ENCODE results near the gene SLC66A2. TPM values are rescaled to one million over a fixed set of nuclear protein-coding genes. Genes with fewer than 3 reads are reported as not detected.

The SLC66A2 gene
- total RNA-seq, 4 donors from 2014 or later = 65.6 to 112 (median 75.3) TPM

DNA sequence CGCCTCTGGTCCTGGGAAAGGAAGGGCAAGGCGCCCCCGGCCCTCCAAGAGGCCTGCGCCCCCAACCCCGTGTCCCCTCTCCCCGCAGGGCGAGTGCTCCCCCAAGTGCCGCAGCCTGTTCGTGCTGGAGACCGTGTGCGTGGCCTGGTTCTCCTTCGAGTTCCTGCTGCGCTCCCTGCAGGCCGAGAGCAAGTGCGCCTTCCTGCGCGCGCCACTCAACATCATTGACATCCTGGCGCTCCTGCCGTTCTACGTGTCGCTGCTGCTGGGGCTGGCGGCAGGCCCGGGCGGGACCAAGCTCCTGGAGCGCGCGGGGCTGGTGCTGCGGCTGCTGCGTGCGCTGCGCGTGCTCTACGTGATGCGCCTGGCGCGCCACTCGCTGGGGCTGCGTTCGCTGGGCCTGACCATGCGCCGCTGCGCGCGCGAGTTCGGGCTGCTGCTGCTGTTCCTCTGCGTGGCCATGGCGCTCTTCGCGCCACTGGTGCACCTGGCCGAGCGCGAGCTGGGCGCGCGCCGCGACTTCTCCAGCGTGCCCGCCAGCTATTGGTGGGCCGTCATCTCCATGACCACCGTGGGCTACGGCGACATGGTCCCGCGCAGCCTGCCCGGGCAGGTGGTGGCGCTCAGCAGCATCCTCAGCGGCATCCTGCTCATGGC, 52.4 kb downstream of the SLC66A2 start:
- DNase-seq (ENCODE audit: low spot score in 2 of 2) = peak in 1 of 2 donors; percentile 50
- 74 to 79% methylated on average over 65 to 66 of the region's 70 CpGs for WGBS, 2 donors
- intact Hi-C loops (cut with DNase I; ENCODE audit: low total_unique reads) = no loop called here
- no peak overlapping the region for H3K4me3 ChIP-seq (ENCODE audit: low read depth, poor library complexity, severe bottlenecking)
- TF ChIP-seq, protein P1, sequence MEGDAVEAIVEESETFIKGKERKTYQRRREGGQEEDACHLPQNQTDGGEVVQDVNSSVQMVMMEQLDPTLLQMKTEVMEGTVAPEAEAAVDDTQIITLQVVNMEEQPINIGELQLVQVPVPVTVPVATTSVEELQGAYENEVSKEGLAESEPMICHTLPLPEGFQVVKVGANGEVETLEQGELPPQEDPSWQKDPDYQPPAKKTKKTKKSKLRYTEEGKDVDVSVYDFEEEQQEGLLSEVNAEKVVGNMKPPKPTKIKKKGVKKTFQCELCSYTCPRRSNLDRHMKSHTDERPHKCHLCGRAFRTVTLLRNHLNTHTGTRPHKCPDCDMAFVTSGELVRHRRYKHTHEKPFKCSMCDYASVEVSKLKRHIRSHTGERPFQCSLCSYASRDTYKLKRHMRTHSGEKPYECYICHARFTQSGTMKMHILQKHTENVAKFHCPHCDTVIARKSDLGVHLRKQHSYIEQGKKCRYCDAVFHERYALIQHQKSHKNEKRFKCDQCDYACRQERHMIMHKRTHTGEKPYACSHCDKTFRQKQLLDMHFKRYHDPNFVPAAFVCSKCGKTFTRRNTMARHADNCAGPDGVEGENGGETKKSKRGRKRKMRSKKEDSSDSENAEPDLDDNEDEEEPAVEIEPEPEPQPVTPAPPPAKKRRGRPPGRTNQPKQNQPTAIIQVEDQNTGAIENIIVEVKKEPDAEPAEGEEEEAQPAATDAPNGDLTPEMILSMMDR (IDR thresholded peaks at IDR 0.05) = no peak
- no peak for TF ChIP-seq POLR2A (IDR thresholded peaks at IDR 0.05)

DNA sequence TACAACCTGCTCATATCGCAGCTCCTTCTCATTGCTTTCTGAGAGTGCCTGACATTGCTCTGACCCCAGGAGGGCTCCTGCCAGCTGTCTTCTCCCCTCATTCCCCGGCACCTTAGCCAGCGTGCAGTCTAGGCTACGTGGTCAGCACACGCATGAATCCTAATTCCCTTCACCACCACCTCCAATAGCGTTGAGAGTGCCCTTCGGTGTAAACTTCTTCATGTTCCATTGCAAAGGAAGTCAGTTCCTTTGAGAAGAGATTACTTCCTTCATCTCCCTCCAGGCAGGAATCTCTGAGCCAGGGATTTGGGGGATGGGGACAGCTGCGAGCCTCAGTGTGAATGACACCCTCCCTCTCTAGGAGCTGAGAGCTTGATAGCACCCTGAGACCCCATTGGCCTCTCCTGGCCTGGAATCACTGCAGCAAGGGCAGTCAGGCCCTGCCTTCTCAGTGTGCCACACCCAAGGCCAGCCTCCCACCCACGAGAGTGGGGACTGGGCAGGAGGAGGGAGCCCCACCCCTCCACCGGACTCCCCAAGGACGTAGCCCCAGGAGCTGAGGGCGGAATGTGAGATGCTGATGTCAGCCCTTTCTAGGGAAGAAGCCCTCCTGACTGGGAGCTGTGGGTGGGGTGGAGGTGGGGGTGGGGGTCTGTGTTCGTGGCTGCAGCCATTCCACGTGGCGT, 53.4 kb downstream of the SLC66A2 start:
- intact Hi-C loops (cut with DNase I; ENCODE audit: low total_unique reads) = no loop called here
- peak in 1 of 2 donors; percentile 71 for DNase-seq (ENCODE audit: low spot score in 2 of 2)

DNA sequence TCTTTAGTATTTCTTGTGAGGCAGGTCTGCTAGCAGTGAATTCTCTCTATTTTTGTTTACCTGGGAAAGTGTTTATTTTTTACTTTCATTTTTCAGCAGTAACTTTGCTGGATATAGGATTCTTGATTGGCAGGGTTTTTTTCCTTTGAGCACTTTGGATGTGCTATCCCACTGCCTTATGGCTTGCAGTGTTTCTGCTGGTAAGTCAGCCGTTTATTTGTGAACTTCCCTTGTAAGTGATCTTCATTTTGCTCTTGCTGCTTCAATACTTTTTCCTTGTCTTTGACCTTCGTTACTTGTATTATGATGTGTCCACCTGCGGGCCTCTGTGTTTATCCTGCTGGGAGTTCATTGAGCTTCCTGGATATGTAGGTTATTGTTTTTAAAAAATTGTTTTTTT, 54.7 kb downstream of the SLC66A2 start:
- H3K4me3 ChIP-seq (ENCODE audit: low read depth, poor library complexity, severe bottlenecking) = no peak overlapping the region
- intact Hi-C loops (cut with DNase I; ENCODE audit: low total_unique reads) = no loop called here
- no peak for DNase-seq (ENCODE audit: low spot score in 2 of 2)
- no peak for TF ChIP-seq POLR2A (IDR thresholded peaks at IDR 0.05)
- TF ChIP-seq, protein P1 (IDR thresholded peaks at IDR 0.05) = no peak
- WGBS, 2 donors = 65 to 95% methylated on average over 3 of the region's 3 CpGs

More for the DNA sequence above, 53.4 kb downstream of the SLC66A2 start:
- no peak for TF ChIP-seq POLR2A (IDR thresholded peaks at IDR 0.05)
- TF ChIP-seq, protein P1 (IDR thresholded peaks at IDR 0.05) = no peak
- WGBS, 2 donors = 95 to 97% methylated on average over 15 of the region's 15 CpGs
- H3K4me3 ChIP-seq (ENCODE audit: low read depth, poor library complexity, severe bottlenecking) = no peak overlapping the region

DNA sequence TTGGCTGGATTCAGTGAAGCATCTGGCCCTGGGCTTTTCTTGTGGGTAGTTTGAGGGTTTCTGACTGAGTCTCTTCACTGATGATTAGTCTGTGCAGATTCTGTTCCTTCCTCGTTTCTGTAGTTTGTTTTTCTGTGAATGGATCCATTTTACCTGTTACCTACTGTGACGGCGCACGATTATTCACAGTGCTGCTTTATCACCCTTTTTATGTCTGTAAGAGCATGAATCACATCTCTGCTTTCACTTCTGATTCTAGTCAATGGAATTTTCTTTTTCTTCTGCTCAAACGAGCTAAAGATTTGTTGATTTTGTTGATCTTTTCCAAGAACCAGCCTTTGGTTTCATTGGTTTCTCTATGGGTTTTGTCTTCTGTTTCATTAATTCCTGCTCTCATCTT, 60.8 kb downstream of the SLC66A2 start:
- H3K4me3 ChIP-seq (ENCODE audit: low read depth, poor library complexity, severe bottlenecking) = no peak overlapping the region
- intact Hi-C loops (cut with DNase I; ENCODE audit: low total_unique reads) = no loop called here
- TF ChIP-seq POLR2A (IDR thresholded peaks at IDR 0.05) = no peak
- TF ChIP-seq, protein P1 (IDR thresholded peaks at IDR 0.05) = no peak
- 85% methylated on average over 5 of the region's 5 CpGs for WGBS, 2 donors
- DNase-seq (ENCODE audit: low spot score in 2 of 2) = no peak

DNA sequence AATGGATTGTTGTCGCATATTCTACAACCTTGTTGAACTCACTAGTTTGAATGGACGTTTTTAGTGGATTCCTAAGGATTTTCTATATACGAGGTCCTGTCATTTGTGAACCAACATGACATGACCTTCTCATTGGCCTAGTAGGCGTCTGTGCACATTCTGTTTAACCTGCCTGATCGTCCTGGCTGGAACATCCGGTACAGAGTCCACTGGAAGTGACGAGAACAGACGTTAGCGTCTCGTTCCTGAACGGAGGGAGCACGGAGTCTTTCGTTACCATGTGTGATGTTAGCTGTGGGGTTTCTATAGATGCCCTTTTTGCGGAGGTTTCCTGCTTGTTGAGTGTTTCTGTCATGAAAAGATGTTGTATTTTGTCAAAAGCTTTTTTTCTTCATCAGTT, 61.9 kb downstream of the SLC66A2 start:
- intact Hi-C loops (cut with DNase I; ENCODE audit: low total_unique reads) = no loop called here
- TF ChIP-seq, protein P1 (IDR thresholded peaks at IDR 0.05) = no peak
- no peak for TF ChIP-seq POLR2A (IDR thresholded peaks at IDR 0.05)
- 93% methylated on average over 14 of the region's 14 CpGs for WGBS, 2 donors
- H3K4me3 ChIP-seq (ENCODE audit: low read depth, poor library complexity, severe bottlenecking) = no peak overlapping the region
- DNase-seq (ENCODE audit: low spot score in 2 of 2) = no peak

Measured in lower leg skin (tissue), 4 donors.